ENCODE measurements around the gene PRKAA1. TPM values are rescaled to one million over a fixed set of nuclear protein-coding genes. Genes with fewer than 3 reads are reported as not detected.
"Not testable (repeated sequence)": the region's sequence is repeated elsewhere in the genome, so short reads cannot be mapped to it uniquely, and the experiment has no call there.

PRKAA1 gene
- total and polyA plus RNA-seq, 3 experiments from 2014 or later, result 46.7 to 79.4 (median 73.3) TPM

- DNase-seq; CTCF ChIA-PET; H3K36me3 ChIP-seq (ENCODE audit: insufficient read depth, low read length); H3K27me3 Mint-ChIP-seq; H3K27ac Mint-ChIP-seq; POLR2A ChIA-PET; H3K27ac ChIP-seq (ENCODE audit: low read depth, low read length); H3K4me3 ChIP-seq (ENCODE audit: low read length); H3K4me3 Mint-ChIP-seq; H3K27me3 ChIP-seq (ENCODE audit: insufficient read depth, low read length, poor library complexity, severe bottlenecking); H3K4me1 Mint-ChIP-seq; H3K4me1 ChIP-seq (ENCODE audit: insufficient read depth, low read length); H3K9me3 ChIP-seq (ENCODE audit: low read length): not testable (repeated sequence)
- Mint-ChIP-seq H3K9me3 (peaks cover under 1 to 30% (median 21%) of the 10 kb centered on the region in 5 donors), H3K36me3 (peaks cover 30 to 54% (median 40%) of the 10 kb centered on the region in 3 donors)
Measured at GRCh38 chr5:40710575-40710974, 87.6 kb downstream of the PRKAA1 start.

Other genes with a start within 250 kb of the PRKAA1 start
- gene PTGER4, start 118.5 kb downstream of the PRKAA1 start, total RNA-seq, result 10 to 100 TPM; 49.5 to 53.9 TPM
- 84.1 TPM for gene PTGER4, start 118.5 kb downstream of the PRKAA1 start, polyA plus RNA-seq
- gene TTC33, start 42.4 kb downstream of the PRKAA1 start, total RNA-seq, result 10 to 100 TPM; 25.3 to 27.7 TPM
- 13.9 TPM for gene TTC33, start 42.4 kb downstream of the PRKAA1 start, polyA plus RNA-seq
- 1,000 to 10,000 TPM; 1,652 to 1,731 TPM for gene RPL37, start 36.8 kb upstream of the PRKAA1 start, total RNA-seq
- 1,994 TPM for gene RPL37, start 36.8 kb upstream of the PRKAA1 start, polyA plus RNA-seq
- gene CARD6, start 43.0 kb upstream of the PRKAA1 start, total RNA-seq, result 1 to 10 TPM; 1.8 to 2.1 TPM
- 2.3 TPM for gene CARD6, start 43.0 kb upstream of the PRKAA1 start, polyA plus RNA-seq
- gene C7, start 111.1 kb upstream of the PRKAA1 start, total RNA-seq, result not detected
- not detected for gene C7, start 111.1 kb upstream of the PRKAA1 start, polyA plus RNA-seq

Measured in CD8-positive, alpha-beta memory T cell (primary cell).